SU-DHL-6 (cell line): ENCODE data around the gene PRSS56.

Experiments used
- H2AFZ ChIP-seq: fragments of 200-600 bp; sonication (generic); 2 replicates; pipeline ENCODE4 v1.6.1; 2014; ENCODE audit warnings: low read depth, mild to moderate bottlenecking, moderate library complexity, mixed read lengths, antibody characterized with exemption, low read length; ENCODE audit not compliant: severe bottlenecking
- H3F3A ChIP-seq: fragments of 200-600 bp; shearing (Covaris generic); 2 replicates; pipeline ENCODE4 v1.6.0; 2016; ENCODE audit warnings: antibody characterized with exemption, mild to moderate bottlenecking; ENCODE audit not compliant: insufficient read depth
- H3K27ac ChIP-seq: fragments of 200-600 bp; sonication (generic); 2 replicates; pipeline ENCODE4 v1.5.1; 2016; ENCODE audit warnings: low read depth, mild to moderate bottlenecking, low read length, moderate library complexity, mixed read lengths
- H3K27me3 ChIP-seq: fragments of 200-600 bp; sonication (generic), shearing (Covaris generic); 2 replicates; pipeline ENCODE4 v1.6.0; 2014; ENCODE audit warnings: mild to moderate bottlenecking, low read length
- H3K36me3 ChIP-seq: fragments of 200-600 bp; sonication (generic); 2 replicates; pipeline ENCODE4 v1.6.1; 2014; ENCODE audit warnings: mild to moderate bottlenecking, low read length, mixed read lengths
- H3K4me2 ChIP-seq: fragments of 300-600, 200-600 bp; shearing (Covaris generic), sonication (generic); 2 replicates; pipeline ENCODE4 v1.6.0; 2014; ENCODE audit warnings: low read length, low read depth, mild to moderate bottlenecking; ENCODE audit not compliant: poor library complexity, severe bottlenecking
- H3K4me3 ChIP-seq: fragments of 200-600 bp; sonication (generic); 2 replicates; pipeline ENCODE4 v1.5.1; 2014; ENCODE audit warnings: antibody characterized with exemption, low read length, mild to moderate bottlenecking, mixed read lengths; ENCODE audit not compliant: insufficient read depth, poor library complexity, severe bottlenecking
- H3K79me2 ChIP-seq: fragments of 200-600 bp; sonication (generic); 2 replicates; pipeline ENCODE4 v1.6.1; 2014; ENCODE audit warnings: mild to moderate bottlenecking, low read length, moderate library complexity; ENCODE audit not compliant: insufficient read depth
- H3K9ac ChIP-seq: fragments of 200-600 bp; sonication (generic); 2 replicates; pipeline ENCODE4 v1.7.0; 2014; ENCODE audit warnings: mild to moderate bottlenecking, low read length
- H3K9me2 ChIP-seq: fragments of 200-600 bp; sonication (generic); replicated peaks from 2 replicates; pipeline ENCODE4 v1.6.1; 2014; ENCODE audit warnings: low read length; ENCODE audit not compliant: insufficient read depth
- H3K9me3 ChIP-seq: fragments of 200-600 bp; sonication (generic); 2 replicates; pipeline ENCODE4 v1.6.1; 2014; ENCODE audit warnings: low read length, mixed read lengths; ENCODE audit not compliant: insufficient read depth
- H4K20me1 ChIP-seq: fragments of 200-600 bp; sonication (generic); 2 replicates; pipeline ENCODE4 v1.6.1; 2014; ENCODE audit warnings: low read depth, mild to moderate bottlenecking, antibody characterized with exemption, low read length, moderate library complexity, mixed read lengths
- EZH2phosphoT487 ChIP-seq: fragments of 200-600 bp; sonication (generic), shearing (Covaris generic); conservative IDR thresholded peaks from 2 replicates; pipeline ENCODE4 v1.6.1; 2018; ENCODE audit warnings: mild to moderate bottlenecking, antibody characterized with exemption, low read length, moderate library complexity, mixed read lengths
- TF ChIP-seq, protein P1 (sequence below): fragments of 200-600 bp; sonication (generic); IDR thresholded peaks from one replicate; pipeline ENCODE4 v1.5.1; 2017; ENCODE audit warnings: antibody characterized with exemption, mild to moderate bottlenecking, low read length, moderate library complexity; ENCODE audit not compliant: insufficient read depth, poor library complexity, severe bottlenecking

PRSS56 gene

DNA sequence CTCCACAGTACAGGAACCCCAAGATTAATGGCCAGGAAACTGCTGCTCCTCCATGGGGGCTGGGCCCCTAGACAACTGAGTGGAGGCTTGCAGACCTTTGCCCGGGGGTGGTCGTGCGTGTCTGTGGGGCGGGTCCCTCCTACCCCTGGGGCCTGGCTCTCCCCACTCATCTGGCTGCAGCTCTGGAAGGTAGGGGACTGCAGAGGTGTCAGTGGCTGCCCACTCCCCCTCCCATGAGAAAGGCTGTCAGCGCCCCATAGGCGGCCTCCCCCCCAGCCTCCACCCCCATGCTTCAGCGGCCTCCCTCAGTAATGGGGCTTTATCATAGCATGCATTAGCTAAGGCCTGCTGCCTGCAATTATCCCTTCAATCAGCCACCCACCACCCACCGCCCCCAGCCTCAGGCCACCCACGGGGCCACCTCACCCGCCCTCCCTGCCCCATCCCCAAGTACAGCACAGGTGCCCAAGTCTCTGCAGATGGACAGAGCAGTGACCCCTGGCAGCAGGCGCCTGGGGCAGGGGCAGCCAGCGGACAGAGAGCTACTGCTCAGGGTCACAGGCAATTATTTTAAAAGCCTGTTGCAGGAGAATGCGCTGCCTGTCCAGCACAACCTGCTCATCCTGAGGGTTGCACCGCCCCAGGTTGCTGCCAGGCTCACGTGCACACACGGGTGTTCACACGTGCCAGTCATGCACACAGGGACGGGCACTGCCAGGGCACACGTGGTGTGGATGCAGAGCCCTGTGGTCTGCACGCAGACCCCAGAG is 23.5 kb upstream of the PRSS56 start:
- no peaks in the 10 kb centered on the region for H3K27me3 ChIP-seq
- no peaks in the 10 kb centered on the region for H3F3A ChIP-seq
- no peak overlapping the region for H3K27ac ChIP-seq
- H3K79me2 ChIP-seq: no peaks in the 10 kb centered on the region
- no peak overlapping the region for H3K4me3 ChIP-seq
- H2AFZ ChIP-seq: no peak overlapping the region
- no peaks in the 10 kb centered on the region for H3K36me3 ChIP-seq
- H3K9ac ChIP-seq: no peak overlapping the region
- no peak overlapping the region for H3K4me2 ChIP-seq
- H3K9me2 ChIP-seq: no peaks in the 10 kb centered on the region
- H4K20me1 ChIP-seq: no peaks in the 10 kb centered on the region
- TF ChIP-seq EZH2phosphoT487: no peak
- no peaks in the 10 kb centered on the region for H3K9me3 ChIP-seq

DNA sequence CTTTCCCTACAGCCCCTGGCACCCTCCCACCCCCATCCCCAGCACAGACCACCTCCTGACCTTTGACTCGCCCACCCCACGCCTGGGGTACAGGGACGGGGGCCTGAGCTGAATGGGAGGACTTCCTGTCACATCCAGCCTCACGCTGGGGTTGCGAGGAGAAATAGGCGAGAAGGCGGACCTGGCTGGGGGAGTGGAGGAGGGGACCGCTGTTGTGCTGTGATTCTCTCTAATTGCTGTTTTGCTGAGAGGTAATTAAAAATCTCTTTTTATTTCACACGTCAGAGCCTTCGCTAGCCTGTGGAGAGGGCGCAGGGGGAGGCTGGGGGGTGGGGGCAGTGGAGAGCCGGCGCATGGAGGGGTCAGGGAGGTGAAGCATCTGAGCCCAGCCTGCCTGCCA is 22.8 kb upstream of the PRSS56 start:
- Histone ChIP-seq H3K27ac (no peak overlapping the region), H3K9ac (no peak overlapping the region), H3K9me2 (no peaks in the 10 kb centered on the region), H3K4me2 (no peak overlapping the region), H3K79me2 (no peaks in the 10 kb centered on the region), H3K4me3 (no peak overlapping the region), H4K20me1 (no peaks in the 10 kb centered on the region), H3K36me3 (no peaks in the 10 kb centered on the region), H2AFZ (no peak overlapping the region), H3K27me3 (no peaks in the 10 kb centered on the region), H3K9me3 (no peaks in the 10 kb centered on the region), H3F3A (no peaks in the 10 kb centered on the region)
- TF ChIP-seq, protein P1, sequence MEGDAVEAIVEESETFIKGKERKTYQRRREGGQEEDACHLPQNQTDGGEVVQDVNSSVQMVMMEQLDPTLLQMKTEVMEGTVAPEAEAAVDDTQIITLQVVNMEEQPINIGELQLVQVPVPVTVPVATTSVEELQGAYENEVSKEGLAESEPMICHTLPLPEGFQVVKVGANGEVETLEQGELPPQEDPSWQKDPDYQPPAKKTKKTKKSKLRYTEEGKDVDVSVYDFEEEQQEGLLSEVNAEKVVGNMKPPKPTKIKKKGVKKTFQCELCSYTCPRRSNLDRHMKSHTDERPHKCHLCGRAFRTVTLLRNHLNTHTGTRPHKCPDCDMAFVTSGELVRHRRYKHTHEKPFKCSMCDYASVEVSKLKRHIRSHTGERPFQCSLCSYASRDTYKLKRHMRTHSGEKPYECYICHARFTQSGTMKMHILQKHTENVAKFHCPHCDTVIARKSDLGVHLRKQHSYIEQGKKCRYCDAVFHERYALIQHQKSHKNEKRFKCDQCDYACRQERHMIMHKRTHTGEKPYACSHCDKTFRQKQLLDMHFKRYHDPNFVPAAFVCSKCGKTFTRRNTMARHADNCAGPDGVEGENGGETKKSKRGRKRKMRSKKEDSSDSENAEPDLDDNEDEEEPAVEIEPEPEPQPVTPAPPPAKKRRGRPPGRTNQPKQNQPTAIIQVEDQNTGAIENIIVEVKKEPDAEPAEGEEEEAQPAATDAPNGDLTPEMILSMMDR: no peak
- no peak for TF ChIP-seq EZH2phosphoT487

DNA sequence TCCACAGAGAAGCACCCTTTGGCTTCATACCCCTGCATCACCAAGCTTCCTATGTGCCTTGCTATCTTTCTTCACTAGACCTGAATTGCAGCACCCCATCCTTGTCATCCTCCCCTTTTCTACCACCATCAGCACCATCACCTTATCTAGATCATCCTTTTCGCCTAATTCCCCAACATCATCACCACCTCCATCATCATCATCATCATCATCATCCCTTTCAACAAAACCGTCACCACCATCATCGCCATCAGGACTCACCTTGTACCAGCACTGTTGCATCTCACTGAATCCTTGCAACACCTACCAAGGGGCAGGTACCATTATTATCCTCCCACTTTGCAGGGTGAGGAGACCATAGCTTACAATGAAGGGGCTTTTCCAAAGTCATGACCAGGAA is 21.7 kb upstream of the PRSS56 start:
- no peak for TF ChIP-seq EZH2phosphoT487
- TF ChIP-seq, protein P1: no peak
- H3K27ac ChIP-seq: no peak overlapping the region
- no peaks in the 10 kb centered on the region for H3K36me3 ChIP-seq
- H3F3A ChIP-seq: no peaks in the 10 kb centered on the region
- H3K79me2 ChIP-seq: no peaks in the 10 kb centered on the region
- H3K27me3 ChIP-seq: no peaks in the 10 kb centered on the region
- no peak overlapping the region for H3K9ac ChIP-seq
- H3K9me2 ChIP-seq: no peaks in the 10 kb centered on the region
- no peaks in the 10 kb centered on the region for H3K9me3 ChIP-seq
- H2AFZ ChIP-seq: no peak overlapping the region
- no peak overlapping the region for H3K4me3 ChIP-seq
- no peaks in the 10 kb centered on the region for H4K20me1 ChIP-seq
- no peak overlapping the region for H3K4me2 ChIP-seq

DNA sequence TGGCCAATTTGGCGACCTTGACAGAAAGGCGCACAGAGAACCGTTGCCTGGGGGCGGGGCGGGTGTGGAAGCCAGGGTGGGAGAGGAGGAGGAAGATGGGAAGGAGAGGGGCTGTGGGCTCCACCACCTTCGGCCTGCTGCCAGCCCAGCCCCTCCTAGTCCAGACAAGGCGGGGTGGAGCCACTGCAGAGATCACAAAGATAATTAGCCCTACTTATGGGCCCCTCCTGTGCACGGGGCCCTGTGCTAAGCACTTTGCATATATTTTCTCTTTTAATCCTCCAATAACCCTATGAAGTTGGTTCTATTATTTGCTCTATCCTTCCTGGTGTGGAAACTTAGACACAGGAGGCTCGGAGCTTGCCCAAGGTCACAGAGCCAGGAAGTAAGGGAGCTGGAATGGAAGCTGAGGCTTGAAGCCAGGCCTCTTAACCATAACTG is 18.8 kb upstream of the PRSS56 start:
- Histone ChIP-seq H3K9me2 (no peaks in the 10 kb centered on the region), H3K9ac (no peak overlapping the region), H2AFZ (no peak overlapping the region), H4K20me1 (no peaks in the 10 kb centered on the region), H3F3A (no peaks in the 10 kb centered on the region), H3K4me2 (no peak overlapping the region), H3K4me3 (no peak overlapping the region), H3K9me3 (no peaks in the 10 kb centered on the region), H3K79me2 (no peaks in the 10 kb centered on the region), H3K27me3 (no peaks in the 10 kb centered on the region), H3K36me3 (no peaks in the 10 kb centered on the region), H3K27ac (no peak overlapping the region)
- no peak for TF ChIP-seq EZH2phosphoT487
- TF ChIP-seq, protein P1: no peak
